BLaER1 treated with 17β-estradiol and CSF1 and Interleukin-3, amounts not matched to agents 10 nM and 100 nM (cell line): Measurements from ENCODE around the gene MOV10L1.

Experiments used
- H3K27ac ChIP-seq, 11 experiments: shearing (Covaris generic); formaldehyde crosslinking; 2 replicates each; pipeline ENCODE4 v1.8.1; 2022
- H3K27me3 ChIP-seq, 11 experiments: shearing (Covaris generic); formaldehyde crosslinking; 2 replicates each; pipeline ENCODE4 v1.8.1; 2022
- H3K36me3 ChIP-seq, 11 experiments: shearing (Covaris generic); formaldehyde crosslinking; 2 replicates each; pipeline ENCODE4 v1.8.1; 2022
- H3K4me1 ChIP-seq, 10 experiments: shearing (Covaris generic); formaldehyde crosslinking; 2 replicates each; pipeline ENCODE4 v1.8.1; 2022
- H3K4me2 ChIP-seq, 11 experiments: shearing (Covaris generic); formaldehyde crosslinking; 2 replicates each; pipeline ENCODE4 v1.8.1; 2022
- H3K4me3 ChIP-seq, 10 experiments: shearing (Covaris generic); formaldehyde crosslinking; 2 replicates each; pipeline ENCODE4 v1.8.1; 2022
- H3K9ac ChIP-seq, 11 experiments: shearing (Covaris generic); formaldehyde crosslinking; 2 replicates each; pipeline ENCODE4 v1.8.1; 2022
- H3K9me3 ChIP-seq, 11 experiments: shearing (Covaris generic); formaldehyde crosslinking; replicated peaks in 1 of 11; 2 replicates each; pipeline ENCODE4 v1.8.1; 2022
- H4K20me1 ChIP-seq, 11 experiments: shearing (Covaris generic); formaldehyde crosslinking; 2 replicates each; pipeline ENCODE4 v1.8.1; 2022
- Cebpa-rat ChIP-seq, 11 experiments: shearing (Covaris generic); IDR thresholded peaks; 2 replicates each; pipeline ENCODE4 v1.8.1; 2022

The MOV10L1 gene

GRCh38 chr22:50148166-50148500 lies 58.3 kb downstream of the MOV10L1 start:
- Histone ChIP-seq H3K4me2 (peak overlapping the region in 6 of 11 experiments; percentile 1 to 44 (median 12); a peak in 6 of 22 replicates), H3K9ac (no peak overlapping the region), H3K9me3 (no peaks in the 10 kb centered on the region), H3K4me3 (no peak overlapping the region), H3K36me3 (no peaks in the 10 kb centered on the region), H3K27me3 (no peaks in the 10 kb centered on the region), H4K20me1 (peaks cover 0 to 23% (median 0%) of the 10 kb centered on the region in 11 experiments; a peak in 2 of 22 replicates), H3K4me1 (peaks cover 3 to 42% (median 18%) of the 10 kb centered on the region in 10 experiments; a peak in 14 of 20 replicates), H3K27ac (no peak overlapping the region)
- no peak for TF ChIP-seq Cebpa-rat (IDR thresholded peaks at IDR 0.05)

GRCh38 chr22:50148991-50149721 lies 59.4 kb downstream of the MOV10L1 start:
- Histone ChIP-seq H3K4me1 (peaks cover 3 to 42% (median 18%) of the 10 kb centered on the region in 10 experiments; a peak in 14 of 20 replicates), H4K20me1 (peaks cover 0 to 23% (median 0%) of the 10 kb centered on the region in 11 experiments; a peak in 2 of 22 replicates), H3K27me3 (no peaks in the 10 kb centered on the region), H3K4me2 (peak overlapping the region in 9 of 11 experiments; percentile 7 to 68 (median 45); a peak in 12 of 22 replicates), H3K27ac (no peak overlapping the region), H3K36me3 (no peaks in the 10 kb centered on the region), H3K9ac (no peak overlapping the region), H3K9me3 (no peaks in the 10 kb centered on the region), H3K4me3 (no peak overlapping the region)
- no peak for TF ChIP-seq Cebpa-rat (IDR thresholded peaks at IDR 0.05)

- Histone ChIP-seq H3K27me3 (no peaks in the 10 kb centered on the region), H3K27ac (no peak overlapping the region), H3K36me3 (no peaks in the 10 kb centered on the region), H3K4me1 (peaks cover 3 to 42% (median 18%) of the 10 kb centered on the region in 10 experiments; a peak in 14 of 20 replicates), H3K9ac (no peak overlapping the region), H3K4me2 (0 out of 22 replicates have a peak overlapping the region, but pooled peaks of 1 of the 11 experiments have one; percentile 29), H3K4me3 (no peak overlapping the region), H3K9me3 (no peaks in the 10 kb centered on the region), H4K20me1 (peaks cover 0 to 23% (median 0%) of the 10 kb centered on the region in 11 experiments; a peak in 2 of 22 replicates)
- TF ChIP-seq Cebpa-rat (IDR thresholded peaks at IDR 0.05) = no peak
Observed at GRCh38 chr22:50150161-50151129, 60.6 kb downstream of the MOV10L1 start.

DNA sequence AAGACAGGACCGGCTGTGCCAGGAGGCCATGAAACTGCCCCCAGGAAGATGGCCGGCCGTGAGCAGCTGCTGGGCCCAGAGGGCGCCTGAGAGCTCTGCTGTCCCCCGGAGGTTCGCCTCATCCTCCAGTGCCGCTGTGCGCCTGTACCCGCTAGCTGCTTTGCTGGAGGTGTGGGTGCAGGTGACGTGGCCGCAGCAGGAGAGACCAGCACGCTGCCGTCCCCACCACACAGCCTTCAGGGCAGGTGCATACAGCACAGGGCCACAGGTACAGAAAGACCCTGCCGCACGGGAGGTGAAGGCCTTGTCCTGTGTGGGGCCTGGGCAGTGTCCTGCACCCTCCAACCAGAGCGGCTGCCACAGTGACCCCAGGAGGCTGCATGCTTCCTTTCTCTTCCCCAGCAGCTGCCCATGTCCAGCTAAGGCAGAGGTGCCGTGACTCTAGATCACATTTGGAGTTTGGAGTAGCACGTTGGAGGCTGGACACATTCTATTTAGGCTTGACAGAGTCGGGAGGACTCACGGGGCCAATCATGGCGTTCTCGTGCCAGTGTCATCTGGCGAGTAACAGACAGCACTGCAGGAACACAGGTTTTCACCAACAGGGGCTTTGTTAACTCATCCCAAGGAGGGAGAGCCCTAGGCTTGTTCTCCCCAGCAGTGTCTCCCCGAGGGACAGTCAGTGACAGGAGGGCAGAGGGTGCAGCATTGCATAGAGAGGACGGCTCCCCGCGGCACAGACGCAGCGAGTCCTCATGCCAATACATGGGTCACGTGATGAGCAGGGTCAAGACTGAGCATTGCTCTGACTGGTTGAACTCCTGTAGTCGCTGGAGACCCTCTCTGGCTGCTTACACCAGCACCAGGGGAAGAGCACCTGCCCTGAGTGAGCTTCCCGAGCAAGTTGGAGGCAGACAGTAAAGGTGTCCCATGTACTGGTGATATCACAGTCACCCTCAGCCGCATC lies 62.0 kb downstream of the MOV10L1 start:
- Histone ChIP-seq H3K9me3 (no peaks in the 10 kb centered on the region), H3K9ac (0 out of 22 replicates have a peak overlapping the region, but pooled peaks of 1 of the 11 experiments have one; percentile 18), H3K4me1 (peaks cover 3 to 39% (median 18%) of the 10 kb centered on the region in 10 experiments; a peak in 14 of 20 replicates), H3K4me3 (no peak overlapping the region), H3K36me3 (no peaks in the 10 kb centered on the region), H3K27ac (no peak overlapping the region), H4K20me1 (peaks cover 0 to 23% (median 0%) of the 10 kb centered on the region in 11 experiments; a peak in 2 of 22 replicates), H3K27me3 (no peaks in the 10 kb centered on the region), H3K4me2 (peak overlapping the region in 1 of 11 experiments; percentile 2; a peak in 1 of 22 replicates)
- TF ChIP-seq Cebpa-rat (IDR thresholded peaks at IDR 0.05) = no peak

DNA sequence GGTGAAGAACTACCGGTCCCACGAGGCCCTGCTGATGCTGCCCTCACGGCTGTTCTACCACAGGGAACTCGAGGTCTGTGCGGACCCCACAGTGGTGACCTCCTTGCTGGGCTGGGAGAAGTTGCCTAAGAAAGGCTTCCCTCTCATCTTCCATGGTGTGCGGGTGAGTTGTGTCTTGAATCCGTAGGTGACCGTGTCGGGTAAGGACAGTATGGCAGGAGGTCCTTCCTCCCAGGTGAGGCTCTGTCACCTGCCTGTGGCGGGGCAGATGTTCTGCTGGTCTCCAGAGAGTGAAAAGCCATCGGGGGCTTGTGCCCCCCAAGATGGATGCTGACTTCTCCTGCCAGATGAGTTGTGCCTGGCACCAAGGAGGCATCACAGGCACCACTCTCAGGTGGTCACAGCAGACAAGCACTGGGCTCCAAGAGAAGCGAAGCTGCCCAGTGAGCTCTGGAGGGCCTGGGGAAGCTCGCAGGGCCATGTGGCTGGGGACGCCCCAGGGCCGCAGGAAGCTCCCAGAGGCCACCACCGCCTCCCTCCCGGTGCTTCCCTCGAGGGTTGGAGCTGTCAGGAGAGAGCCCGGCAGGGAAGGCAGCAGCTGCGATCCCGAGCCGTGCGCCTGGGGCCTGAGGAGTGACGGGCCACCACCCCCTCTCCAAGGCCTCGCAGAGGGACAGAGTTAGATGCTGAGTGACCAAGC lies 63.4 kb downstream of the MOV10L1 start:
- peaks cover 0 to 15% (median 0%) of the 10 kb centered on the region in 11 experiments; a peak in 2 of 22 replicates for H4K20me1 ChIP-seq
- no peak for TF ChIP-seq Cebpa-rat (IDR thresholded peaks at IDR 0.05)
- H3K36me3 ChIP-seq = no peaks in the 10 kb centered on the region
- no peaks in the 10 kb centered on the region for H3K27me3 ChIP-seq
- H3K4me1 ChIP-seq = peaks cover 3 to 29% (median 10%) of the 10 kb centered on the region in 10 experiments; a peak in 13 of 20 replicates
- H3K4me2 ChIP-seq = no peak overlapping the region
- H3K9me3 ChIP-seq = no peaks in the 10 kb centered on the region
- H3K9ac ChIP-seq = no peak overlapping the region
- no peak overlapping the region for H3K27ac ChIP-seq
- H3K4me3 ChIP-seq = no peak overlapping the region

DNA sequence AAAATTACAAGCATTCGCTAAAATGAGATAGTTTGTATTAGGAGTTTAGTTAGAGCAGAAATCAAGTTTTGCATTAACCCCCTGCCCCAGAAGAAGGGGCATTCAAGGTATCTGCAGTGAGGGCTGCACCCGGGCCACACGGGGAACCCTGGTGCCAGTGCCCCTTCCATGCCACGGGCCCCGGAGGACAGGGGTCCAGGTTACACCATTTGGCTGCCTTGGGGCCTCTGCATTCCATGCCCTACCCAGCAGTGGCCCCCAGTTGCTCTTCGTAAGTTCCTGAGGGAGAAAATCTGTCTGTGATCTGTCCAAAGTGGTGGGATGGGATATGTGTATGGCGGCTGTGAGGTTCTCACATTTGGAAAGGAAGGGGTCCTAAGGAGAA lies 63.9 kb downstream of the MOV10L1 start:
- peaks cover 3 to 27% (median 9%) of the 10 kb centered on the region in 10 experiments; a peak in 13 of 20 replicates for H3K4me1 ChIP-seq
- no peaks in the 10 kb centered on the region for H3K27me3 ChIP-seq
- no peak overlapping the region for H3K27ac ChIP-seq
- H4K20me1 ChIP-seq = peaks cover 0 to 13% (median 0%) of the 10 kb centered on the region in 11 experiments; a peak in 1 of 22 replicates
- TF ChIP-seq Cebpa-rat (IDR thresholded peaks at IDR 0.05) = no peak
- H3K9ac ChIP-seq = no peak overlapping the region
- no peak overlapping the region for H3K4me2 ChIP-seq
- no peak overlapping the region for H3K4me3 ChIP-seq
- H3K36me3 ChIP-seq = no peaks in the 10 kb centered on the region
- H3K9me3 ChIP-seq = no peaks in the 10 kb centered on the region

DNA sequence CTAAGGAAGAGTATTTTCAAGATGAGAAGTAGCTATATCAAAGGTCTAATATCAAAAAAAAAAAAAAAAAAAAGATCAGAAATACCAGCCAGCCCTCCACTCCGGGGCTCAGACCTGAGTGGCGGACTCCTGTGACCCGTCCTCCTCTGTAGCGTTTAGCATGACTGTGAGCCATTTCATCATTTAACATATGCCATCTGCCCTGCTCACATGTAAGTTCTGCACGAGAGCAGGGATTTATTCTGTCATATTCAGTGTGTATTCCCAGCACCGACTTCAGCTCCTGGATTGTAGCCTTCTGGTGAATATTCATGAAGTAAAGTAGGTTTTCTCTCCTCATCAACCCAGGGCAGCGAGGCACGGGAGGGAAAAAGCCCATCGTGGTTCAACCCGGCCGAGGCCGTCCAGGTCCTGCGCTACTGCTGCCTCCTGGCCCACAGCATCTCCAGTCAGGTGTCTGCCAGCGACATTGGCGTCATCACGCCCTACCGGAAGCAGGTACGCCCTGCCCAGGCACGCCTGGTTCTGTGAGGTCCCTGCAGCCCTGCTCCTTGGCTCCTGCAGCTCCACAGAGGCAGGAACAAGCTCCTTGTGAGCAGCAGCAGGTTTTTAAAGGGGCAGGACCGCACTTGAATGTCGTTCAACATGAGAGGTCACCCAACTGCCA lies 68.0 kb downstream of the MOV10L1 start:
- H3K36me3 ChIP-seq = no peaks in the 10 kb centered on the region
- H3K4me1 ChIP-seq = peaks cover 0 to 12% (median 11%) of the 10 kb centered on the region in 10 experiments; a peak in 13 of 20 replicates
- no peaks in the 10 kb centered on the region for H3K9me3 ChIP-seq
- H4K20me1 ChIP-seq = peaks cover 0 to 4% (median 0%) of the 10 kb centered on the region in 11 experiments; a peak in 2 of 22 replicates
- TF ChIP-seq Cebpa-rat (IDR thresholded peaks at IDR 0.05) = no peak
- no peak overlapping the region for H3K4me2 ChIP-seq
- H3K27ac ChIP-seq = no peak overlapping the region
- H3K9ac ChIP-seq = no peak overlapping the region
- H3K27me3 ChIP-seq = no peaks in the 10 kb centered on the region
- no peak overlapping the region for H3K4me3 ChIP-seq
